ENCODE measurements around the gene SHCBP1L. TPM values are rescaled to one million over a fixed set of nuclear protein-coding genes. Genes with fewer than 3 reads are reported as not detected.

The SHCBP1L gene
- total RNA-seq, 1 experiment from 2014 or later, result not detected

DNA sequence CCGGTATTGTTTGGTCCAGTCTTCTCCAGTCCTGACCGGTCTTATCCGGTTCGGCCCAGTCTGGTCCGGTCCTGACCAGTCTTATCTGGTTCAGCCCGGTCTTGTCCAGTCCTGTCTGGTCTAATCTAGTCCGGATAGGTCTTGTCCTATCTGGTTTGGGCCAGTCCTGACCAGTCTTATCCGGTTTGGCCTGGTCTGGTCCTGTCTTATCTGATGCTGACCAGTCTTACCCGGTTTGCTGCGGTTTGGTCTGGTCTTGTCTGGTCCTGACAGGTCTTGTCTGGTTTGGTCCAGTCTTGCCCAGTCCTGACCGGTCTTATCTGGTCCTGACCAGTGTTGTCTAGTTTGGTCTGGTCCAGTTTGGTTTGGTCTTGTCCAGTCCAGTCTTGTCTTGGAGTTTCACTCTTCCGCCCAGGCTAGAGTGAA lies 83.7 kb downstream of the SHCBP1L start:
- ChIA-PET CTCF (no interaction called here), POLR2A (ENCODE audit: low non-redundant PET) (no interaction called here)
- TF ChIP-seq, protein P1, sequence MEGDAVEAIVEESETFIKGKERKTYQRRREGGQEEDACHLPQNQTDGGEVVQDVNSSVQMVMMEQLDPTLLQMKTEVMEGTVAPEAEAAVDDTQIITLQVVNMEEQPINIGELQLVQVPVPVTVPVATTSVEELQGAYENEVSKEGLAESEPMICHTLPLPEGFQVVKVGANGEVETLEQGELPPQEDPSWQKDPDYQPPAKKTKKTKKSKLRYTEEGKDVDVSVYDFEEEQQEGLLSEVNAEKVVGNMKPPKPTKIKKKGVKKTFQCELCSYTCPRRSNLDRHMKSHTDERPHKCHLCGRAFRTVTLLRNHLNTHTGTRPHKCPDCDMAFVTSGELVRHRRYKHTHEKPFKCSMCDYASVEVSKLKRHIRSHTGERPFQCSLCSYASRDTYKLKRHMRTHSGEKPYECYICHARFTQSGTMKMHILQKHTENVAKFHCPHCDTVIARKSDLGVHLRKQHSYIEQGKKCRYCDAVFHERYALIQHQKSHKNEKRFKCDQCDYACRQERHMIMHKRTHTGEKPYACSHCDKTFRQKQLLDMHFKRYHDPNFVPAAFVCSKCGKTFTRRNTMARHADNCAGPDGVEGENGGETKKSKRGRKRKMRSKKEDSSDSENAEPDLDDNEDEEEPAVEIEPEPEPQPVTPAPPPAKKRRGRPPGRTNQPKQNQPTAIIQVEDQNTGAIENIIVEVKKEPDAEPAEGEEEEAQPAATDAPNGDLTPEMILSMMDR (conservative IDR thresholded peaks at IDR 0.05; ENCODE audit: low read depth, low read length), result no peak
- TF ChIP-seq EZH2 (IDR thresholded peaks at IDR 0.05; ENCODE audit: borderline replicate concordance, low read depth, low read length, poor library complexity, severe bottlenecking), result no peak
- no TSS peak for BruUV-seq (replicated peaks)
- Histone ChIP-seq H3K9me3 (ENCODE audit: low read depth, low read length, poor library complexity, severe bottlenecking) (no peaks in the 10 kb centered on the region), H3K4me3 (ENCODE audit: low read depth, low read length, poor library complexity, severe bottlenecking) (no peak overlapping the region), H3K4me1 (ENCODE audit: insufficient read depth, low read length, poor library complexity, severe bottlenecking) (no peaks in the 10 kb centered on the region), H3K36me3 (ENCODE audit: insufficient read depth, low read length, poor library complexity, severe bottlenecking) (peaks cover 100% of the 10 kb centered on the region), H3K27ac (ENCODE audit: low read depth, low read length, poor library complexity, severe bottlenecking) (peak overlapping the region; percentile 57), H3K27me3 (replicated peaks; ENCODE audit: insufficient read depth, low read depth, low read length, poor library complexity) (no peaks in the 10 kb centered on the region)
- no peak for DNase-seq (ENCODE audit: low spot score)
- intact Hi-C loops (cut with micrococcal nuclease; ENCODE audit: unreplicated experiment), result no loop called here

GRCh38 chr1:182867861-182868260 lies 85.1 kb downstream of the SHCBP1L start:
- Histone ChIP-seq H3K9me3 (ENCODE audit: low read depth, low read length, poor library complexity, severe bottlenecking) (no peaks in the 10 kb centered on the region), H3K27me3 (replicated peaks; ENCODE audit: insufficient read depth, low read depth, low read length, poor library complexity) (no peaks in the 10 kb centered on the region), H3K4me1 (ENCODE audit: insufficient read depth, low read length, poor library complexity, severe bottlenecking) (no peaks in the 10 kb centered on the region), H3K27ac (ENCODE audit: low read depth, low read length, poor library complexity, severe bottlenecking) (no peak overlapping the region), H3K36me3 (ENCODE audit: insufficient read depth, low read length, poor library complexity, severe bottlenecking) (peaks cover 100% of the 10 kb centered on the region), H3K4me3 (ENCODE audit: low read depth, low read length, poor library complexity, severe bottlenecking) (no peak overlapping the region)
- intact Hi-C loops (cut with micrococcal nuclease; ENCODE audit: unreplicated experiment), result no loop called here
- DNase-seq (ENCODE audit: low spot score), result no peak
- TF ChIP-seq, protein P1 (conservative IDR thresholded peaks at IDR 0.05; ENCODE audit: low read depth, low read length), result no peak
- TF ChIP-seq EZH2 (IDR thresholded peaks at IDR 0.05; ENCODE audit: borderline replicate concordance, low read depth, low read length, poor library complexity, severe bottlenecking), result no peak
- ChIA-PET POLR2A (ENCODE audit: low non-redundant PET) (no interaction called here), CTCF (no interaction called here)
- no TSS peak for BruUV-seq (replicated peaks)

GRCh38 chr1:182863940-182864339 lies 89.0 kb downstream of the SHCBP1L start:
- BruUV-seq (replicated peaks), result no TSS peak
- CTCF ChIA-PET, result no interaction called here
- H3K9me3 ChIP-seq (ENCODE audit: low read depth, low read length, poor library complexity, severe bottlenecking), result no peaks in the 10 kb centered on the region
- H3K4me3 ChIP-seq (ENCODE audit: low read depth, low read length, poor library complexity, severe bottlenecking), result no peak overlapping the region
- peaks cover 100% of the 10 kb centered on the region for H3K36me3 ChIP-seq (ENCODE audit: insufficient read depth, low read length, poor library complexity, severe bottlenecking)
- POLR2A ChIA-PET (ENCODE audit: low non-redundant PET), result no interaction called here
- TF ChIP-seq, protein P1 (conservative IDR thresholded peaks at IDR 0.05; ENCODE audit: low read depth, low read length), result no peak
- TF ChIP-seq EZH2 (IDR thresholded peaks at IDR 0.05; ENCODE audit: borderline replicate concordance, low read depth, low read length, poor library complexity, severe bottlenecking), result no peak
- intact Hi-C loops (cut with micrococcal nuclease; ENCODE audit: unreplicated experiment), result no loop called here
- no peak overlapping the region for H3K27ac ChIP-seq (ENCODE audit: low read depth, low read length, poor library complexity, severe bottlenecking)
- DNase-seq (ENCODE audit: low spot score), result no peak
- no peaks in the 10 kb centered on the region for H3K4me1 ChIP-seq (ENCODE audit: insufficient read depth, low read length, poor library complexity, severe bottlenecking)
- no peaks in the 10 kb centered on the region for H3K27me3 ChIP-seq (replicated peaks; ENCODE audit: insufficient read depth, low read depth, low read length, poor library complexity)

Data from A673 (cell line).